GM21786 (cell line): ENCODE measurements around the gene COQ8A.

Experiments used
- ATAC-seq: cut with Tn5 transposase; IDR thresholded peaks from one replicate; pipeline ENCODE4 v1.9.1; 2021; ENCODE audit not compliant: unreplicated experiment

COQ8A gene

DNA sequence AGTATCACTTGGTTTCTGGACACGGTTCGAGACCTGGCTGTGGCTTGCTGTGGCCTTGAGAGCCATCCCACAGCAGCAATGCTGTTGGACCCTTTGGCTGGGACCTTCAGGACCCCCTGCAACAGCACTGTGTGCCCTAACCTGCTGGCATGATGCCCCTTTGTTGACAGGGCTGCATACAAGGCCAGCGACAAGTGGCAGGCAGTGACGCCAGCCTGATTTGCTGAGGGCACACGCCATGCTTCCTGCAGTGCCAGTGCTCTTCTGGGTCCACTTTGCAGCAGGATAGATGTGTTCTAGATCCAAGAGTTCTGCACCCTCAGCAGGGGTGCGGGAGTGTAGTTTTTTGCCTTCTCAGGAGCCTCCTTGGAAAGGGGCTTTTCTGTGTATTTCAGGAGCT is 32.8 kb downstream of the COQ8A start:
- ATAC-seq: no peak

- no peak for ATAC-seq
These were observed 33.3 kb downstream of the COQ8A start for GRCh38 chr1:226973371-226973897.

DNA sequence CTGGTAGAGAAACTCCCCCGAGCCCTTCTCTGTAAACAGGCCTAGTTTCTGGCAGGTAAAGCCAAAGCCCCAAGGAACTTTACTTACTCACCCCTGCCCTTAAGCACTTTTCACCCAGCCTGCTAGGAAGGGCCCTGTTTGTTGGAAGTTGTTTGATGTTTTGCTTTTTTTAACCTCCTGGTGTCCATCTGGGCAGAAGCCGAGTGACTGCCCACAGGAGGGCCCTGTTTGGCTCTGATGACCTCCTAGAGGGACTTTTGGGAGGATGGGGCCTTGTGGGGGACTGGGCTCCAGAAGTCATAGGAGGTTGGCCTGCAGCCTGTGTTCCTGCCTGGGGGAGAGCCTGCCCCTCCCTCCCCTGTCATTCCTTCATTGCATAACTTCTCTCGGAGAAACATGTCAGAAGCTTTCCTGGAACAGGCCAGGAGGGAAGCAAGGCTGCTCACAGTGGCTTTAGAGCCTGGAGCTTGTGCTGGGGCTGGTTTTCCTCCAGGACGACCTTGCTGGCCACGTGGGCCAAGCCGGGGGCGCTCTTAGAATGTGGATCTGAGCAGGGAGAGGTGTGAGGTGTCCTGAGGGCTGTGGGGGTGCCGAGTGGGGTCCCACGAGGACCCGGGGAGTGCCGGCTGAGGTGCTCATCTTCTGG is 33.9 kb downstream of the COQ8A start:
- no peak for ATAC-seq

DNA sequence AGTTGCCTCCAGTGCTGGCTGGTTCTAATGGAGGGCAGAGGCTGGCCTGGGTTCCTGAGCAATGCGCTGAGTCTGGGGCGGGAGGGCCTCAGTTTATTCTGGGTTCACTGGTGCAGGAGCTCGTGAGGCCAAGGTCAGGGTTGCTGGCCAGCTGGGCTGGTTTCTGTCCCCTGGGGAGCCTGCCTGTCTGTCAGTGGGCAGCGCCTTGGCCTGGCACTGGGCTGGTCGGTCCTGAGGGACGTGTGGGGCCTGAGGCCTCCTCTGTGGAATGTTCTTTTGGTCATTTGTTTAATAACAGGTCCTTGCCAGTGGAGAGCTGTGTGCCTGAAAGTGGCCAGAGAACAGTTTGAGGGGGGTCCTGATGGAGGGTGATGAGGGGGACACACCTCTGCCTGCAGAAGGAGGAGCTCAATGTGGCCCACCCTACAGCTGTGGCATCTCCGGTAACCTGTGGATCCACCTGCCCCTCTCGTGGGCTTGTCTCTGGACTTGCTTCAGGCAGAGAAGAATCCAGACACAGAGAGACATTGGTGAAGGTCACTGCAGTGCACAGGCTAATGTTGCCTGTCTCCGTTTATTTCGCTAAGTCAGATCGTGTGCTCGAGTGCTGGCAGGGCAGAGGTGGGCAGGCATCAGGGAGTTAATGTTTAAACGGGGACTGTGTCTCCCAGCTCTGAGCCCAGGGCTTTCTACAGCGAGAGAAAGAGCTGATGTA is 34.6 kb downstream of the COQ8A start:
- ATAC-seq: no peak

- no peak for ATAC-seq
These were observed 35.5 kb downstream of the COQ8A start for GRCh38 chr1:226975259-226976250.

- ATAC-seq: no peak
These were observed 36.3 kb downstream of the COQ8A start for GRCh38 chr1:226976276-226976977.

- ATAC-seq: no peak
These were observed 37.0 kb downstream of the COQ8A start for GRCh38 chr1:226976978-226977642.

DNA sequence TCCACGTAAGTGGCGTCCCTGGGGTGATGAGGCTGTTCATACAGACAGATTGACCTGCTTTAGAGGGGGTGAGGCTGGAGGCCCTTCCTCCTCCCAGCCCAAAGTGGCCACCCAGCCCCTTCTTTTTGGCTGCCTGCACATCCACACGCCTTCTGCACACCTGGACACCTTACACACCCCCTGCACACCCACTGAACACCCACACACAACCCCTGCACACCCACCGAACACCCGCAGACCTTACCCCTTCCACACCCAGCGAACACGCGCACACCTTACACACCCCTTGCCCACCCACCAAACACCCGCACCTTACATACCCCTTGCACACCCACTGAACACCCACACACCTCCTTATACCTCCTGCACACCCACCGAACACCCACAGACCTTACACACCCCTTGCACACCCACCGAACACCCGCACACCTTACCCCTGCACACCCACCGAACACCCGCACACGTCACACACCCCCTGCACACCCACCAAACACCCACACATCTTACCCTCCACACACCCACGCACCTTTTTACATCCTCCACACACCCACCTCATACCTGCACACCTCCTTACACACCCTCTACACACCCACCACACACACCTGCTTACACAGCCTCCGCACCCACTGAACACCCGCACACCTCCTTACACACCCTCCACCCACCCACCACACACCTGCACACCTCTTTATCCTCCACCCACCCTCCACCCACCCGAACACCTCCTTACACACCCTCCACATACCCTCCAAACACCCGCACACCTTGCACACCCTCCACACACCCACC is 37.7 kb downstream of the COQ8A start:
- ATAC-seq: no peak

GRCh38 chr1:226978432-226979114 is 38.5 kb downstream of the COQ8A start:
- ATAC-seq: no peak

GRCh38 chr1:226979115-226979516 is 39.0 kb downstream of the COQ8A start:
- no peak for ATAC-seq

- ATAC-seq: no peak
These were observed 39.5 kb downstream of the COQ8A start for GRCh38 chr1:226979517-226980121.

DNA sequence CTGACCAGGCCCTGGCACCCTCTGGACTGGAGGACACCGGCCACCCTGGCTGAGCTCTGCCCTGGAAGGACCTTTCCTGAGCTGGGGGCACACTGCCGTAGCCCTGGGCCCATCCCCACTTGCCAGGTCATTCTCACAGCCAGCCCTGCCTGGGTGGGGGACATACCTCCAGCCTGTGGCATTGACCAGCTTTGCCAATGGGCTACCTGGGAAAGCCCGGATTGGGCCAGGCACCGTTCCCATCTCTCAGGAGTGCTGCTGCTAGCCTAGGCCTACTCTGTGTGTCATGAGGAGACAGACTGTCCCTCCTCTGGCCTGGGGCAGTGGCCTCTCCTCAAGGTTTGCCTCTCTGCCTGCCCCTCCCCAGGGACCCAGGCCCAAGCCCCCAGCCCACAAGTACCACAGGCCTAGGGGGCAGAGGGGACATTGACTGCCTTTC is 40.0 kb downstream of the COQ8A start:
- no peak for ATAC-seq

- no peak for ATAC-seq
These were observed 40.7 kb downstream of the COQ8A start for GRCh38 chr1:226980565-226981385.

DNA sequence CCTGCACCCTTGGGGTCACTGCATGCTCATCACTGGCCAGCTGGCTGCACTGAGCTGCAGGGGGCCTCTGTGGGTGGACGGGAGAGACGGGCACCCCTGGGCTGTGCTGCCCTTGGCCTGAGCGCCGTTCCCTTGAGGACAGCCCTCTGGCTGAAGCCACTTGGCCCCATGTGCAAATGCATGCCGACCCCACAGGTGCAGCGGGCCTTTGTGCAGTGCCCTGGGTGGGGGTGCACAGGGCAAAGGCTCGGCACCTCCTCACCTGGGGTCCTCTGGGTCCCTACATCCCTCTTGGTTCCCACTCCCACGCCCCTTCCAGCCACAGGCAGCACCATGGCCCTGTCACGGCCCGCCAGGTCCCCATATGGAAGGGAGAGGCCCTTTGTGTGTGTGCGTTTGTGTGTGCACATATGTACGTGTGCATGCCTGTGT is 41.3 kb downstream of the COQ8A start:
- ATAC-seq: no peak

DNA sequence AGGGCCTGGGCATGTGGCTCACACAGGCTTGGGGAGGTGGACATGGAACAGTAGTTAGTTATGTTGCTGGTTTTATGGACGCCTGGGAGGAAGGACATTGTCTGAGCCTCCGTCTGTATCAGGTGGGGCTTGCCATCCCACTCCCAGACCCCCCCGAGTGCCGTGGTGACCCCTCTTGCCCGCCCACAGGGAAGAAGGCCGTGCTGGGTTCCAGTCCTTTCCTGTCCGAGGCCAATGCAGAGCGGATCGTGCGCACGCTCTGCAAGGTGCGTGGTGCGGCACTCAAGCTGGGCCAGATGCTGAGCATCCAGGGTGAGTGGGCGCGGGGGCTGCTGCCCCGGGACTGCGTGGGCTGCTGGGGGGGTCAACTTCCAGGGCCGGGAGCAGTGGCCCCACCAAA is 41.7 kb downstream of the COQ8A start:
- no peak for ATAC-seq

DNA sequence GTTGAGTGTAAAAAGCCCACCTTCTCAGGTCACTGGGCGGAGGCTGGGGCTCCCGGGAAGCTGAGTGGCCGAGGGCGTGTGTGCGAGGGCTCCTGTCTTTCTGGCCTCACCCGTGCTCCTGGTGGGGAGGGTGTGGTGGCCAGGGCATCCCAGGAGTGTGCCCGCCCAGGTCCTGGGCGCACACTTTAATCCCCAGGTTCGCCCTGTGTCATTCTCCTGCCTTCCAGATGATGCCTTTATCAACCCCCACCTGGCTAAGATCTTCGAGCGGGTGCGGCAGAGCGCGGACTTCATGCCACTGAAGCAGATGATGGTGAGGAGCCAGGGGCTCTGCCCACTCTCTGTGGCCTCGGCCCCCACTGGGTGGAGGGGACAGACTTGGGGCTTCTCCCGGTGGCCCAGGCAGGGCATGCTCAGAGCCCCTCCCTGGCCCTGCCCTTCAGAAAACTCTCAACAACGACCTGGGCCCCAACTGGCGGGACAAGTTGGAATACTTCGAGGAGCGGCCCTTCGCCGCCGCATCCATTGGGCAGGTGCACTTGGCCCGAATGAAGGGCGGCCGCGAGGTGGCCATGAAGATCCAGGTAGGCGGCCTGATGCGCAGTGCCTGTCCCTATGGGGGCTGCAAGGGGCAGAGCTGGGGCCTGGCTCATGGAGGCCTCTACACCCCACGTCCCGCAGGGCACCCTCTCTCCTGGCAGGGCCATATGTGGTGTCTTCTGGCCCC is 42.5 kb downstream of the COQ8A start:
- ATAC-seq: no peak
